GM21619 (cell line): Measurements from ENCODE around the gene ELK3.
"Not testable (repeated sequence)": the region's sequence is repeated elsewhere in the genome, so short reads cannot be mapped to it uniquely, and the experiment has no call there.

Experiments
- ATAC-seq: cut with Tn5 transposase; IDR thresholded peaks from one replicate; pipeline ENCODE4 v1.9.1; 2021; ENCODE audit not compliant: unreplicated experiment

ELK3 gene

GRCh38 chr12:96302687-96303310 is 108.6 kb downstream of the ELK3 start:
- no peak for ATAC-seq

GRCh38 chr12:96303653-96304052 is 109.5 kb downstream of the ELK3 start:
- no peak for ATAC-seq

DNA sequence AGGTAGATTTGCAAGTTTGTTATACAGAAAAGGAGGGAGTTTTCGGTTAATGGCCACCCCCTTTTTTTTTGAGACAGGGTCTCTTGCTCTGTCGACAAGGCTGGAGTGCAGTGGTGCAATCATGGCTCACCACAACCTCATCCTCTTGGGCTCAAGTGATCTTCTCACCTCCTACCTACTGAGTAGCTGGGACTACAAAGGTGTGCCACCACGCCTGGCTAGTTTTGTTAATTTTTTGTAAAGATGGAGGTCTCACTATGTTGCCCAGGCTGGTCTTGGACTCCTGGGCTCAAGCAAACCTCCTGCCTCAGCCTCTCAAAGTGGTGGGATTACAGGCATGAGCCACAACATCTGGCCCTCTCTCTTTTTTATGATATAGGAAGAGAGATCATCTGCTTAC is 111.5 kb downstream of the ELK3 start:
- ATAC-seq = no peak

DNA sequence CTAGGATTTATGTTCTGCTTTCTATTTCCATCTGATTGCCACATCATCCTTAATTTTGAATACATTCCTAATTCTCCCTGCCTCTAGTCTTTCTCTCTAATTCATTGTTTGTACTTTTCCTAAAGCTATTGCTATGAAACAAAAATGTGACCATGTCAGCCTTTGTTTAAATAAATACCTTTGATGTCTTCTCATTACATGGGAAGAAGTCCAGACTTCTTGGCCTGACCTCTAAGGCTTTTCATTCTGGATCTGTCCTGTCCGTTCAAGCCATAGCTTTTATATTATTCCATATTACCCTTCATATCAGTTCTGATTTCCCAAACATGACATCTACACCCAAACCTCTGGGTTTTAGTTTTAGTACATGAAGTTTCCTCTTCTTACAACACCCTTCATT is 114.7 kb downstream of the ELK3 start:
- no peak for ATAC-seq

DNA sequence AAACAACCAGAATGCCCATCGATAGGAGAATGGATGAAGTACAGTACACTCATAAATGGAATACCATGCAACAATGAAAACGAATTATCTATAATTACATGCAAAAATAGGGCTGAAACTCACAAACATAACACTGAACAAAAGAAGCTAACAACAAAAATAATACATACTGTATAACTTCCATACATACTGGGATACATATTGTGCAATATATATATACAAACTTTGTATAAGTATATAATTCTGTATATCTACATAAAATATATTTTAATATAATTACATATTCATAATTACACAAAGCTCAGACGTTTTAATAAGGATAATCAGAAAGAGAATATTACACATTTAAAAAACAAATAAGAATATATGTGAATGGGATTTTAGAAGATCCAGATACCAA is 115.9 kb downstream of the ELK3 start:
- ATAC-seq = no peak

GRCh38 chr12:96311191-96311590 is 117.0 kb downstream of the ELK3 start:
- ATAC-seq = no peak

DNA sequence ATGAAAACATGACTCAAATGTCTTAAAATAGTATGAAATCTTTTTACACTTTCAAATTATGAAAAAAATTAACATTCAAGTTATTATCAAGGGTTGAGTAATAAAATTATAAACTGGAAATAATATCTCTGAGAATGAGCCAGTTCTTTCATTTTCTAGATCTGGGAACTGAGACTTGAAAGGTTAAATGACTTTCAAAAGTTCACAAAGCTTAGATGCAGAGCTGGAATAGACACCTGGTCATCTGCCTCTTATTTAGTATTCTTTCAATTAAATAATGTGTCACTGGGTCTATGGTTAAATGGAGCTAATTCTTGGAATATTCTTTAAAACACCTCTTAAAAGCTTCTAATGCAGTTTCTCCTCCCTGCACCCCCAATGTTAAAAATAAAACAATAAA is 119.4 kb downstream of the ELK3 start:
- no peak for ATAC-seq

GRCh38 chr12:96314723-96315122 is 120.5 kb downstream of the ELK3 start:
- no peak for ATAC-seq

DNA sequence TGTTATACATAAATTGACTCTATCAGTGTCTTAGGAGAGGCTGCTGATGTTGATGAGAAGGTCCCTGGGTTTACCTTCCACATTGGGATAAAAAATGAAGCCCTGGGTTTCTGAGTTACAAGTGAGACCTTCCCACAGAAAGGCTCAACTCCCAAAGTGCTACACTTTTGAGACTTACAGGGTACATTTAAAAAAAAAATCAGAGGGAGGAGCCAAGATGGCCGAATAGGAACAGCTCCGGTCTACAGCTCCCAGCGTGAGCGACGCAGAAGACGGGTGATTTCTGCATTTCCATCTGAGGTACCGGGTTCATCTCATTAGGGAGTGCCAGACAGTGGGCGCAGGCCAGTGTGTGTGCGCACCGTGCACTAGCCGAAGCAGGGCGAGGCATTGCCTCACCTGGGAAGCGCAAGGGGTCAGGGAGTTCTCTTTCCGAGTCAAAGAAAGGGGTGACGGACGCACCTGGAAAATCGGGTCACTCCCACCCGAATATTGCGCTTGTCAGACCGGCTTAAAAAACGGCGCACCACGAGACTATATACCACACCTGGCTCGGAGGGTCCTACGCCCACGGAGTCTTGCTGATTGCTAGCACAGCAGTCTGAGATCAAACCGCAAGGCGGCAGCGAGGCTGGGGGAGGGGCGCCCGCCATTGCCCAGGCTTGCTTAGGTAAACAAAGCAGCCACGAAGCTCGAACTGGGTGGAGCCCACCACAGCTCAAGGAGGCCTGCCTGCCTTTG is 121.7 kb downstream of the ELK3 start:
- ATAC-seq = not testable (repeated sequence)

- not testable (repeated sequence) for ATAC-seq
Observed at GRCh38 chr12:96317801-96318200, 123.6 kb downstream of the ELK3 start.
